Fibroblast of pulmonary artery (primary cell): ENCODE results near the gene ABCA13.

Source experiments
- DNase-seq: peaks from one replicate; pipeline ENCODE4 v3.0.0-alpha.2; 2010; ENCODE audit warnings: low read depth
- H3K4me3 ChIP-seq: replicated peaks from 2 replicates; pipeline ENCODE4 v1.5.1; 2011; ENCODE audit warnings: low read depth, mild to moderate bottlenecking, control low read depth, low read length, moderate library complexity
- CTCF ChIP-seq: IDR thresholded peaks from 2 replicates; pipeline ENCODE4 v1.5.1; 2011; ENCODE audit warnings: mild to moderate bottlenecking, control low read depth, low read length, inconsistent platforms; ENCODE audit errors: missing control alignments

ABCA13 gene

GRCh38 chr7:48505466-48505865 is 334.2 kb downstream of the ABCA13 start:
- TF ChIP-seq CTCF: no peak
- no peak for DNase-seq
- H3K4me3 ChIP-seq: no peak overlapping the region

- no peak for TF ChIP-seq CTCF
- no peak for DNase-seq
- H3K4me3 ChIP-seq: no peak overlapping the region
Measured at GRCh38 chr7:48506569-48506968, 335.3 kb downstream of the ABCA13 start.

GRCh38 chr7:48511080-48511479 is 339.8 kb downstream of the ABCA13 start:
- no peak for DNase-seq
- no peak for TF ChIP-seq CTCF

GRCh38 chr7:48512892-48513291 is 341.6 kb downstream of the ABCA13 start:
- H3K4me3 ChIP-seq: no peak overlapping the region
- no peak for TF ChIP-seq CTCF
- DNase-seq: no peak

More at GRCh38 chr7:48511080-48511479, 339.8 kb downstream of the ABCA13 start:
- H3K4me3 ChIP-seq: no peak overlapping the region

- TF ChIP-seq CTCF: no peak
- no peak overlapping the region for H3K4me3 ChIP-seq
- DNase-seq: no peak
Measured at GRCh38 chr7:48515171-48515570, 343.9 kb downstream of the ABCA13 start.

- TF ChIP-seq CTCF: no peak
- no peak overlapping the region for H3K4me3 ChIP-seq
- no peak for DNase-seq
Measured at GRCh38 chr7:48518092-48518491, 346.8 kb downstream of the ABCA13 start.

- DNase-seq: no peak
- H3K4me3 ChIP-seq: no peak overlapping the region
- no peak for TF ChIP-seq CTCF
Measured at GRCh38 chr7:48522692-48523091, 351.4 kb downstream of the ABCA13 start.
